ENCODE results near the gene MB. TPM values are rescaled to one million over a fixed set of nuclear protein-coding genes. Genes with fewer than 3 reads are reported as not detected.

MB gene
- total and polyA plus RNA-seq, 9 of the 15 experiments (the other 6 are each of a cell fraction or from before 2014, with no cell fraction given) = not detected

DNA sequence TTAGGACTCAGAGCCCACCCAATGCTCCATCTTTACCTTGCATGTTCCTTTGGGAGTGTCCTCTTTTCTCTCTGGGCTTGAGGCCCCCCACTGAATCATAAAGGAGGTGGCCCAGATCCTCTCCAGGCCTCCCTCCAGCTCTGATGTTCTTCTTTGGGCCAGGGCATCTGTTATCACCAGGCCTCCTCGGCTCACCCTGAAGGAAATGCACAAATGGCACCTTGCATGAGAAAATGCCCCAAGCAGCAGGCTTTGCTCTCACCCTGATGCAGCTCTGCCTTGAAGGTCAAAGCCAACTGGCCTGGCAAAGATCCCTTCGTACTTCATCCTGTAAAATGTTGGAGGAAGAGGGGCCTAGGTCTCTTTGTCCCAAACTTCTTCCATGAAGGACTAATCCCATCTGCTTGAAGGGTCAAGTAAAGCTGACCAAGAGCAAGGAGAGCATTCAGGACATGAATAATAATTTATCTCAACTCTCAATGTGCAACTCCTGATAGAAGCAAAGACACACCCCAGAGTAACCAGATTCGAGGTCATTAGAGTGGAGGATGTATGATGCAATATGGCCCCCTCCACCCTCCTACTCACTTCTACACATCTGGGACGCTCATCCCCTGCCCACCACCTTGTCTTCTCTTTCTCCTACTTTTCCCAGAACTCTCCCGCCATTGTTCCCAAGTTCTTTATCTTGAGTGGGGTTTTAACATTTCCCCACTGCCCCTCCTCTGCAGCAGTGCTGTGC is 40.6 kb upstream of the MB start (continued):
- TF ChIP-seq, protein P1, sequence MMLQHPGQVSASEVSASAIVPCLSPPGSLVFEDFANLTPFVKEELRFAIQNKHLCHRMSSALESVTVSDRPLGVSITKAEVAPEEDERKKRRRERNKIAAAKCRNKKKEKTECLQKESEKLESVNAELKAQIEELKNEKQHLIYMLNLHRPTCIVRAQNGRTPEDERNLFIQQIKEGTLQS (IDR thresholded peaks at IDR 0.05) = peak; percentile 95
- TF ChIP-seq, protein P1 (CRISPR knock-in tag; conservative IDR thresholded peaks at IDR 0.05) = no peak
- TF ChIP-seq RBM39 (optimal IDR thresholded peaks at IDR 0.05; ENCODE audit: low read depth, low read length) = no peak
- 0 out of 2 replicates have a peak, but pooled peaks have one; percentile 28 for TF ChIP-seq KLF16 (IDR thresholded peaks at IDR 0.05)
- TF ChIP-seq CBFA2T3 (IDR thresholded peaks at IDR 0.05) = peak; percentile 45
- 0 out of 2 replicates have a peak, but pooled peaks have one; percentile 28 for TF ChIP-seq SMAD4 (CRISPR knock-in tag; conservative IDR thresholded peaks at IDR 0.05)
- TF ChIP-seq RCOR1 (IDR thresholded peaks at IDR 0.05; ENCODE audit: borderline replicate concordance in 1 of 2, low read depth in 2 of 2, low read length in 2 of 2) = peak in 1 of 2 experiments; percentile 90; a peak in 2 of 4 replicates
- peak; percentile 97 for TF ChIP-seq ESRRA (IDR thresholded peaks at IDR 0.05; ENCODE audit: borderline replicate concordance, low read depth)
- no peak for TF ChIP-seq ZNF134 (CRISPR knock-in tag; conservative IDR thresholded peaks at IDR 0.05)
- no peak for TF ChIP-seq ZNF785 (CRISPR knock-in tag; IDR thresholded peaks at IDR 0.05)
- TF ChIP-seq MTA2 (IDR thresholded peaks at IDR 0.05; ENCODE audit: low read depth) = peak; percentile 41; the same call in 1 of the 2 replicates
- no peak for TF ChIP-seq TRIM28 (IDR thresholded peaks at IDR 0.05)
- TF ChIP-seq, protein P2, sequence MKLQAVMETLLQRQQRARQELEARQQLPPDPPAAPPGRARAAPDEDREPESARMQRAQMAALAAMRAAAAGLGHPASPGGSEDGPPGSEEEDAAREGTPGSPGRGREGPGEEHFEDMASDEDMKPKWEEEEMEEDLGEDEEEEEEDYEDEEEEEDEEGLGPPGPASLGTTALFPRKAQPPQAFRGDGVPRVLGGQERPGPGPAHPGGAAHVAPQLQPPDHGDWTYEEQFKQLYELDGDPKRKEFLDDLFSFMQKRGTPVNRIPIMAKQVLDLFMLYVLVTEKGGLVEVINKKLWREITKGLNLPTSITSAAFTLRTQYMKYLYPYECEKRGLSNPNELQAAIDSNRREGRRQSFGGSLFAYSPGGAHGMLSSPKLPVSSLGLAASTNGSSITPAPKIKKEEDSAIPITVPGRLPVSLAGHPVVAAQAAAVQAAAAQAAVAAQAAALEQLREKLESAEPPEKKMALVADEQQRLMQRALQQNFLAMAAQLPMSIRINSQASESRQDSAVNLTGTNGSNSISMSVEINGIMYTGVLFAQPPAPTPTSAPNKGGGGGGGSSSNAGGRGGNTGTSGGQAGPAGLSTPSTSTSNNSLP (IDR thresholded peaks at IDR 0.05; ENCODE audit: borderline replicate concordance, low read depth, low read length) = 0 out of 2 replicates have a peak, but pooled peaks have one; percentile 28
- TF ChIP-seq ZEB2 (IDR thresholded peaks at IDR 0.05) = 0 out of 2 replicates have a peak, but pooled peaks have one; percentile 21
- no peak for TF ChIP-seq RBM14 (IDR thresholded peaks at IDR 0.05; ENCODE audit: borderline replicate concordance, insufficient read depth, low read depth, low read length)
- TF ChIP-seq HNRNPLL (IDR thresholded peaks at IDR 0.05; ENCODE audit: low read depth, low read length, poor library complexity, severe bottlenecking) = no peak
- no peak for TF ChIP-seq ZNF347 (CRISPR knock-in tag; IDR thresholded peaks at IDR 0.05; ENCODE audit: low read depth)
